ENCODE measurements around the gene SDHB. TPM values are rescaled to one million over a fixed set of nuclear protein-coding genes. Genes with fewer than 3 reads are reported as not detected.

Gene SDHB
- total and polyA plus RNA-seq, 12 donors = 52.3 to 243 (median 152) TPM

- TF ChIP-seq POLR2A (IDR thresholded peaks at IDR 0.05) (no peak), CTCF (IDR thresholded peaks at IDR 0.05) (no peak)
- no peaks in the 10 kb centered on the region for H3K4me1 ChIP-seq (replicated peaks in 1 of 2)
- WGBS, 4 donors = 49 to 73% (median 66%) methylated on average over 2 of the region's 2 CpGs
- intact Hi-C loops (cut with DNase I) = no loop called here
- no peak for DNase-seq
- no peak overlapping the region for H3K27ac ChIP-seq
- no peak overlapping the region for H3K4me3 ChIP-seq
- no peaks in the 10 kb centered on the region for H3K9me3 ChIP-seq (replicated peaks in 1 of 3)
- no peaks in the 10 kb centered on the region for H3K27me3 ChIP-seq
- H3K36me3 ChIP-seq (replicated peaks in 1 of 2) = no peaks in the 10 kb centered on the region
Measured at GRCh38 chr1:17081439-17081838, 27.6 kb upstream of the SDHB start.

- Histone ChIP-seq H3K27ac (no peak overlapping the region), H3K9me3 (replicated peaks in 1 of 3) (no peaks in the 10 kb centered on the region), H3K27me3 (no peaks in the 10 kb centered on the region), H3K36me3 (replicated peaks in 1 of 2) (no peaks in the 10 kb centered on the region), H3K4me3 (no peak overlapping the region), H3K4me1 (replicated peaks in 1 of 2) (no peaks in the 10 kb centered on the region)
- TF ChIP-seq POLR2A (IDR thresholded peaks at IDR 0.05) (no peak), CTCF (IDR thresholded peaks at IDR 0.05) (no peak)
- intact Hi-C loops (cut with DNase I) = no loop called here
- WGBS, 4 donors = 73 to 100% (median 82%) methylated on average over 2 to 4 of the region's 4 CpGs
- DNase-seq = no peak
Measured at GRCh38 chr1:17080880-17081279, 27.0 kb upstream of the SDHB start.

- Histone ChIP-seq H3K4me1 (replicated peaks in 1 of 2) (no peaks in the 10 kb centered on the region), H3K27me3 (no peaks in the 10 kb centered on the region), H3K27ac (no peak overlapping the region), H3K4me3 (no peak overlapping the region), H3K9me3 (replicated peaks in 1 of 3) (no peaks in the 10 kb centered on the region), H3K36me3 (replicated peaks in 1 of 2) (no peaks in the 10 kb centered on the region)
- DNase-seq = no peak
- WGBS, 4 donors = 79 to 89% (median 82%) methylated on average over 6 to 8 of the region's 8 CpGs
- no peak for TF ChIP-seq CTCF (IDR thresholded peaks at IDR 0.05)
- no peak for TF ChIP-seq POLR2A (IDR thresholded peaks at IDR 0.05)
- intact Hi-C loops (cut with DNase I) = no loop called here
Measured at GRCh38 chr1:17080085-17080759, 26.4 kb upstream of the SDHB start.

- no peak overlapping the region for H3K27ac ChIP-seq
- DNase-seq = no peak
- no peaks in the 10 kb centered on the region for H3K4me1 ChIP-seq (replicated peaks in 1 of 2)
- TF ChIP-seq CTCF (IDR thresholded peaks at IDR 0.05) (no peak), POLR2A (IDR thresholded peaks at IDR 0.05) (no peak)
- H3K4me3 ChIP-seq = no peak overlapping the region
- H3K36me3 ChIP-seq (replicated peaks in 1 of 2) = no peaks in the 10 kb centered on the region
- H3K27me3 ChIP-seq = no peaks in the 10 kb centered on the region
- WGBS, 4 donors = 80 to 86% (median 84%) methylated on average over 15 to 16 of the region's 16 CpGs
- intact Hi-C loops (cut with DNase I) = no loop called here
- no peaks in the 10 kb centered on the region for H3K9me3 ChIP-seq (replicated peaks in 1 of 3)
Measured at GRCh38 chr1:17078991-17079868, 25.4 kb upstream of the SDHB start.

Data from adrenal gland (tissue), 12 donors.